ELR (cell line): Measurements from ENCODE around the gene HERPUD2.
A peak's percentile ranks its signal among the peaks of the same experiment; 100 is the strongest.

Source experiments
- DNase-seq: peaks from one replicate; pipeline ENCODE4 v3.0.0-alpha.2; 2015; ENCODE audit warnings: low read depth

Gene HERPUD2

GRCh38 chr7:35694784-35695472 is at the start of gene HERPUD2:
Gene HERPUD2, minus strand, starts transcription at chr7:35695135. Its CDS starts 805 bp downstream, at chr7:35694330.
- peak; percentile 93 for DNase-seq

GRCh38 chr7:35738889-35739288 is 44.0 kb upstream of the HERPUD2 start:
- no peak for DNase-seq

GRCh38 chr7:35736725-35737124 is 41.8 kb upstream of the HERPUD2 start:
- DNase-seq, result peak; percentile 18

- DNase-seq, result no peak
Observed at GRCh38 chr7:35735396-35735795, 40.5 kb upstream of the HERPUD2 start.

- no peak for DNase-seq
Observed at GRCh38 chr7:35734001-35734483, 39.1 kb upstream of the HERPUD2 start.

GRCh38 chr7:35731349-35731748 is 36.4 kb upstream of the HERPUD2 start:
- no peak for DNase-seq

- DNase-seq, result no peak
Observed at GRCh38 chr7:35729061-35729783, 34.3 kb upstream of the HERPUD2 start.

GRCh38 chr7:35728412-35729060 is 33.6 kb upstream of the HERPUD2 start:
- DNase-seq, result no peak

GRCh38 chr7:35727571-35727970 is 32.6 kb upstream of the HERPUD2 start:
- no peak for DNase-seq

- DNase-seq, result no peak
Observed at GRCh38 chr7:35726654-35727053, 31.7 kb upstream of the HERPUD2 start.

- DNase-seq, result no peak
Observed at GRCh38 chr7:35725280-35725680, 30.3 kb upstream of the HERPUD2 start.

- DNase-seq, result peak; percentile 81
Observed at GRCh38 chr7:35723011-35723410, 28.1 kb upstream of the HERPUD2 start.

- DNase-seq, result no peak
Observed at GRCh38 chr7:35722054-35722849, 27.3 kb upstream of the HERPUD2 start.

GRCh38 chr7:35721288-35721687 is 26.4 kb upstream of the HERPUD2 start:
- no peak for DNase-seq

GRCh38 chr7:35720849-35721248 is 25.9 kb upstream of the HERPUD2 start:
- no peak for DNase-seq

GRCh38 chr7:35720032-35720431 is 25.1 kb upstream of the HERPUD2 start:
- DNase-seq, result no peak

- no peak for DNase-seq
Observed at GRCh38 chr7:35718047-35718446, 23.1 kb upstream of the HERPUD2 start.

- no peak for DNase-seq
Observed at GRCh38 chr7:35717516-35717915, 22.6 kb upstream of the HERPUD2 start.

GRCh38 chr7:35717013-35717412 is 22.1 kb upstream of the HERPUD2 start:
- no peak for DNase-seq

GRCh38 chr7:35716038-35716803 is 21.3 kb upstream of the HERPUD2 start:
- no peak for DNase-seq

GRCh38 chr7:35714862-35715261 is 19.9 kb upstream of the HERPUD2 start:
- no peak for DNase-seq
